Neural cell (in vitro differentiated cells): ENCODE data around the gene ITGAD. TPM values are rescaled to one million over a fixed set of nuclear protein-coding genes. Genes with fewer than 3 reads are reported as not detected.
"Not testable (repeated sequence)": the region's sequence is repeated elsewhere in the genome, so short reads cannot be mapped to it uniquely, and the experiment has no call there.

Experiments
- H2AFZ ChIP-seq: fragments of 200-600, 300-800 bp; sonication (generic), shearing (Covaris generic); 2 replicates; pipeline ENCODE4 v1.6.0; 2014; ENCODE audit warnings: low read depth, mild to moderate bottlenecking, antibody characterized with exemption, low read length, moderate library complexity
- H3F3A ChIP-seq: fragments of 200-600 bp; shearing (Covaris generic); 2 replicates; pipeline ENCODE4 v1.6.1; 2016; ENCODE audit warnings: mild to moderate bottlenecking, moderate library complexity, mixed read lengths, antibody characterized with exemption, low read length; ENCODE audit not compliant: insufficient read depth, poor library complexity, severe bottlenecking
- H3K27ac ChIP-seq: fragments of 200-600, 300-800 bp; sonication (generic), shearing (Covaris generic); 2 replicates; pipeline ENCODE4 v1.5.1; 2014; ENCODE audit warnings: mild to moderate bottlenecking, low read length, moderate library complexity
- H3K27me3 ChIP-seq: fragments of 300-800, 200-600 bp; sonication (generic), shearing (Covaris generic); 2 replicates; pipeline ENCODE4 v1.6.0; 2014; ENCODE audit warnings: mild to moderate bottlenecking, low read depth, low read length, moderate library complexity; ENCODE audit not compliant: insufficient read depth
- H3K36me3 ChIP-seq: fragments of 300-800, 200-600 bp; sonication (generic), shearing (Covaris generic); 2 replicates; pipeline ENCODE4 v1.5.1; 2014; ENCODE audit warnings: mild to moderate bottlenecking, antibody characterized with exemption, low read length, moderate library complexity; ENCODE audit not compliant: insufficient read depth
- H3K4me2 ChIP-seq: fragments of 300-800, 200-600 bp; sonication (generic), shearing (Covaris generic); 2 replicates; pipeline ENCODE4 v1.6.0; 2014; ENCODE audit warnings: mild to moderate bottlenecking, low read length
- H3K4me3 ChIP-seq: fragments of 300-800, 200-600 bp; sonication (generic), shearing (Covaris generic); 2 replicates; pipeline ENCODE4 v1.5.1; 2014; ENCODE audit warnings: mild to moderate bottlenecking, low read length, moderate library complexity
- H3K79me2 ChIP-seq: fragments of 200-600 bp; shearing (Covaris generic); replicated peaks from 2 replicates; pipeline ENCODE4 v1.6.0; 2014; ENCODE audit warnings: mild to moderate bottlenecking, low read length, moderate library complexity; ENCODE audit not compliant: insufficient read depth
- H3K9ac ChIP-seq: fragments of 300-800, 200-600 bp; sonication (generic), shearing (Covaris generic); 2 replicates; pipeline ENCODE4 v1.6.1; 2016; ENCODE audit warnings: mild to moderate bottlenecking, low read length, mixed read lengths
- H3K9me2 ChIP-seq: fragments of 200-600 bp; shearing (Covaris generic); 2 replicates; pipeline ENCODE4 v1.6.1; 2016; ENCODE audit warnings: mild to moderate bottlenecking, low read length, mixed read lengths; ENCODE audit not compliant: insufficient read depth
- H3K9me3 ChIP-seq: fragments of 200-600, 300-800 bp; sonication (generic), shearing (Covaris generic); 2 replicates; pipeline ENCODE4 v1.6.1; 2016; ENCODE audit warnings: mild to moderate bottlenecking, mixed run types, low read length, moderate library complexity, mixed read lengths
- H4K20me1 ChIP-seq: fragments of 200-600 bp; shearing (Covaris generic); 2 replicates; pipeline ENCODE4 v1.6.1; 2016; ENCODE audit warnings: mild to moderate bottlenecking, mixed run types; ENCODE audit not compliant: insufficient read depth
- CTCF ChIP-seq: fragments of 450-650 bp; IDR thresholded peaks from 2 replicates; pipeline ENCODE4 v1.5.1; 2014; ENCODE audit warnings: antibody characterized with exemption, mild to moderate bottlenecking, moderate library complexity; ENCODE audit not compliant: poor library complexity, severe bottlenecking
- EP300 ChIP-seq: fragments of 450-650 bp; conservative IDR thresholded peaks from 2 replicates; pipeline ENCODE4 v1.6.1; 2014; ENCODE audit warnings: antibody characterized with exemption, mild to moderate bottlenecking, moderate library complexity; ENCODE audit not compliant: poor library complexity, severe bottlenecking
- EZH2 ChIP-seq: fragments of 200-600, 300-800 bp; shearing (Covaris generic), sonication (generic); IDR thresholded peaks from 2 replicates; pipeline ENCODE4 v1.6.1; 2014; ENCODE audit warnings: antibody characterized with exemption, low read length, borderline replicate concordance, mild to moderate bottlenecking; ENCODE audit not compliant: insufficient read depth, poor library complexity, severe bottlenecking
- MXI1 ChIP-seq: fragments of 450-650 bp; conservative IDR thresholded peaks from 2 replicates; pipeline ENCODE4 v1.6.1; 2014; ENCODE audit warnings: antibody characterized with exemption, mild to moderate bottlenecking; ENCODE audit not compliant: poor library complexity, severe bottlenecking
- POLR2AphosphoS5 ChIP-seq: IDR thresholded peaks from 2 replicates; pipeline ENCODE4 v1.6.1; 2012
- RAD21 ChIP-seq: fragments of 450-650 bp; conservative IDR thresholded peaks from 2 replicates; pipeline ENCODE4 v1.6.1; 2014; ENCODE audit warnings: antibody characterized with exemption, mild to moderate bottlenecking, moderate library complexity
- REST ChIP-seq: IDR thresholded peaks from 2 replicates; pipeline ENCODE4 v1.6.1; 2012; ENCODE audit warnings: borderline replicate concordance
- SMC3 ChIP-seq: fragments of 450-650 bp; conservative IDR thresholded peaks from 2 replicates; pipeline ENCODE4 v1.6.1; 2014; ENCODE audit warnings: antibody characterized with exemption, mild to moderate bottlenecking, moderate library complexity; ENCODE audit not compliant: poor library complexity
- TAF1 ChIP-seq: IDR thresholded peaks from 2 replicates; pipeline ENCODE4 v1.6.1; 2012; ENCODE audit warnings: low read depth
- polyA plus RNA-seq: library from polyadenylated mRNA; depleted of rRNA; stranded (reverse); fragments of >200 nt; gene quantifications from 2 replicates; pipeline ENCODE4 v1.2.3, GENCODE V29; 2014

Gene ITGAD
- polyA plus RNA-seq, 1 donor from 2014 or later = not detected

GRCh38 chr16:31441956-31442355 is 48.8 kb downstream of the ITGAD start:
- Histone ChIP-seq H3K27me3 (no peaks in the 10 kb centered on the region), H2AFZ (no peak overlapping the region), H3K9me2 (no peaks in the 10 kb centered on the region), H3K36me3 (no peaks in the 10 kb centered on the region), H3F3A (no peaks in the 10 kb centered on the region), H3K9ac (no peak overlapping the region), H3K4me2 (no peak overlapping the region), H3K27ac (no peak overlapping the region), H3K9me3 (no peaks in the 10 kb centered on the region), H3K79me2 (no peaks in the 10 kb centered on the region), H4K20me1 (no peaks in the 10 kb centered on the region), H3K4me3 (peak overlapping the region; percentile 92)
- TF ChIP-seq POLR2AphosphoS5 = no peak
- no peak for TF ChIP-seq EZH2
- TF ChIP-seq CTCF = no peak
- no peak for TF ChIP-seq REST
- no peak for TF ChIP-seq TAF1
- TF ChIP-seq EP300 = no peak
- no peak for TF ChIP-seq SMC3
- no peak for TF ChIP-seq MXI1
- TF ChIP-seq RAD21 = no peak

- H3K4me3 ChIP-seq, H4K20me1 ChIP-seq, H3K9me3 ChIP-seq, H3K9me2 ChIP-seq, H3K27me3 ChIP-seq, H3K4me2 ChIP-seq, H3F3A ChIP-seq, H3K27ac ChIP-seq, H3K79me2 ChIP-seq, H3K36me3 ChIP-seq, H2AFZ ChIP-seq, H3K9ac ChIP-seq: not testable (repeated sequence)
Observed at GRCh38 chr16:31445931-31446330, 52.8 kb downstream of the ITGAD start.

GRCh38 chr16:31451201-31451600 is 58.1 kb downstream of the ITGAD start:
- no peaks in the 10 kb centered on the region for H3K9me3 ChIP-seq
- H3K9me2 ChIP-seq = no peaks in the 10 kb centered on the region
- H3K27me3 ChIP-seq = no peaks in the 10 kb centered on the region
- H4K20me1 ChIP-seq = no peaks in the 10 kb centered on the region
- no peak overlapping the region for H3K4me3 ChIP-seq
- no peaks in the 10 kb centered on the region for H3F3A ChIP-seq
- H3K27ac ChIP-seq = no peak overlapping the region
- no peak overlapping the region for H3K4me2 ChIP-seq
- H3K79me2 ChIP-seq = no peaks in the 10 kb centered on the region
- TF ChIP-seq MXI1 = no peak
- no peak for TF ChIP-seq SMC3
- TF ChIP-seq EP300 = no peak
- no peak for TF ChIP-seq CTCF
- TF ChIP-seq TAF1 = no peak
- no peak for TF ChIP-seq EZH2
- no peak for TF ChIP-seq REST
- no peak for TF ChIP-seq RAD21
- no peak for TF ChIP-seq POLR2AphosphoS5
- no peaks in the 10 kb centered on the region for H3K36me3 ChIP-seq
- H3K9ac ChIP-seq = no peak overlapping the region
- no peak overlapping the region for H2AFZ ChIP-seq
